ENCODE results near the gene ZNF407. TPM values are rescaled to one million over a fixed set of nuclear protein-coding genes. Genes with fewer than 3 reads are reported as not detected.

The ZNF407 gene
- total and polyA plus RNA-seq, 2 experiments from 2014 or later: 2.1 to 10.4 TPM

DNA sequence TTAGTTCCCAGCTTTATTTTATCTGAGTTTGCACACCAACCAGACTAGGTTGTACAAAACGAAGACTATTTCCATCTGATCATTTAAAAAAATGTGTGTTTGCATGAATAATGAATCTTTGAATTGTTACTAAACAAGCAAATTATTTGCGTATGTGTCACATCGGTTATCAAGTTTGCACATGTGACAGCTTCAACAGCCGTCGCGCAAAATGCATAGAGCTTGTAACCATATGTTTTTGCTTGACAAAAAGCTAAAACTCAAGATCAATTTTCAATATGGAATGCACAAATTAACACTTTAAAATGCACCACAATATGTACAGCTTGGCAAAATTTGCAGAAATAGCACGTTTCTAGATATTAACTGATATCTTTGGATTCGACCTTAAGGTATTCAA, 427.2 kb downstream of the ZNF407 start (continued):
- TF ChIP-seq, protein P1, sequence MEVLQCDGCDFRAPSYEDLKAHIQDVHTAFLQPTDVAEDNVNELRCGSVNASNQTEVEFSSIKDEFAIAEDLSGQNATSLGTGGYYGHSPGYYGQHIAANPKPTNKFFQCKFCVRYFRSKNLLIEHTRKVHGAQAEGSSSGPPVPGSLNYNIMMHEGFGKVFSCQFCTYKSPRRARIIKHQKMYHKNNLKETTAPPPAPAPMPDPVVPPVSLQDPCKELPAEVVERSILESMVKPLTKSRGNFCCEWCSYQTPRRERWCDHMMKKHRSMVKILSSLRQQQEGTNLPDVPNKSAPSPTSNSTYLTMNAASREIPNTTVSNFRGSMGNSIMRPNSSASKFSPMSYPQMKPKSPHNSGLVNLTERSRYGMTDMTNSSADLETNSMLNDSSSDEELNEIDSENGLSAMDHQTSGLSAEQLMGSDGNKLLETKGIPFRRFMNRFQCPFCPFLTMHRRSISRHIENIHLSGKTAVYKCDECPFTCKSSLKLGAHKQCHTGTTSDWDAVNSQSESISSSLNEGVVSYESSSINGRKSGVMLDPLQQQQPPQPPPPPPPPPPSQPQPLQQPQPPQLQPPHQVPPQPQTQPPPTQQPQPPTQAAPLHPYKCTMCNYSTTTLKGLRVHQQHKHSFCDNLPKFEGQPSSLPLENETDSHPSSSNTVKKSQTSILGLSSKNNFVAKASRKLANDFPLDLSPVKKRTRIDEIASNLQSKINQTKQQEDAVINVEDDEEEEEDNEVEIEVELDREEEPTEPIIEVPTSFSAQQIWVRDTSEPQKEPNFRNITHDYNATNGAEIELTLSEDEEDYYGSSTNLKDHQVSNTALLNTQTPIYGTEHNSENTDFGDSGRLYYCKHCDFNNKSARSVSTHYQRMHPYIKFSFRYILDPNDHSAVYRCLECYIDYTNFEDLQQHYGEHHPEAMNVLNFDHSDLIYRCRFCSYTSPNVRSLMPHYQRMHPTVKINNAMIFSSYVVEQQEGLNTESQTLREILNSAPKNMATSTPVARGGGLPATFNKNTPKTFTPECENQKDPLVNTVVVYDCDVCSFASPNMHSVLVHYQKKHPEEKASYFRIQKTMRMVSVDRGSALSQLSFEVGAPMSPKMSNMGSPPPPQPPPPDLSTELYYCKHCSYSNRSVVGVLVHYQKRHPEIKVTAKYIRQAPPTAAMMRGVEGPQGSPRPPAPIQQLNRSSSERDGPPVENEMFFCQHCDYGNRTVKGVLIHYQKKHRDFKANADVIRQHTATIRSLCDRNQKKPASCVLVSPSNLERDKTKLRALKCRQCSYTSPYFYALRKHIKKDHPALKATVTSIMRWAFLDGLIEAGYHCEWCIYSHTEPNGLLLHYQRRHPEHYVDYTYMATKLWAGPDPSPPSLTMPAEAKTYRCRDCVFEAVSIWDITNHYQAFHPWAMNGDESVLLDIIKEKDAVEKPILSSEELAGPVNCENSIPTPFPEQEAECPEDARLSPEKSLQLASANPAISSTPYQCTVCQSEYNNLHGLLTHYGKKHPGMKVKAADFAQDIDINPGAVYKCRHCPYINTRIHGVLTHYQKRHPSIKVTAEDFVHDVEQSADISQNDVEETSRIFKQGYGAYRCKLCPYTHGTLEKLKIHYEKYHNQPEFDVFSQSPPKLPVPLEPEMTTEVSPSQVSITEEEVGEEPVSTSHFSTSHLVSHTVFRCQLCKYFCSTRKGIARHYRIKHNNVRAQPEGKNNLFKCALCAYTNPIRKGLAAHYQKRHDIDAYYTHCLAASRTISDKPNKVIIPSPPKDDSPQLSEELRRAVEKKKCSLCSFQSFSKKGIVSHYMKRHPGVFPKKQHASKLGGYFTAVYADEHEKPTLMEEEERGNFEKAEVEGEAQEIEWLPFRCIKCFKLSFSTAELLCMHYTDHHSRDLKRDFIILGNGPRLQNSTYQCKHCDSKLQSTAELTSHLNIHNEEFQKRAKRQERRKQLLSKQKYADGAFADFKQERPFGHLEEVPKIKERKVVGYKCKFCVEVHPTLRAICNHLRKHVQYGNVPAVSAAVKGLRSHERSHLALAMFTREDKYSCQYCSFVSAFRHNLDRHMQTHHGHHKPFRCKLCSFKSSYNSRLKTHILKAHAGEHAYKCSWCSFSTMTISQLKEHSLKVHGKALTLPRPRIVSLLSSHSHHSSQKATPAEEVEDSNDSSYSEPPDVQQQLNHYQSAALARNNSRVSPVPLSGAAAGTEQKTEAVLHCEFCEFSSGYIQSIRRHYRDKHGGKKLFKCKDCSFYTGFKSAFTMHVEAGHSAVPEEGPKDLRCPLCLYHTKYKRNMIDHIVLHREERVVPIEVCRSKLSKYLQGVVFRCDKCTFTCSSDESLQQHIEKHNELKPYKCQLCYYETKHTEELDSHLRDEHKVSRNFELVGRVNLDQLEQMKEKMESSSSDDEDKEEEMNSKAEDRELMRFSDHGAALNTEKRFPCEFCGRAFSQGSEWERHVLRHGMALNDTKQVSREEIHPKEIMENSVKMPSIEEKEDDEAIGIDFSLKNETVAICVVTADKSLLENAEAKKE (CRISPR knock-in tag; IDR thresholded peaks at IDR 0.05): no peak
- TF ChIP-seq, protein P2, sequence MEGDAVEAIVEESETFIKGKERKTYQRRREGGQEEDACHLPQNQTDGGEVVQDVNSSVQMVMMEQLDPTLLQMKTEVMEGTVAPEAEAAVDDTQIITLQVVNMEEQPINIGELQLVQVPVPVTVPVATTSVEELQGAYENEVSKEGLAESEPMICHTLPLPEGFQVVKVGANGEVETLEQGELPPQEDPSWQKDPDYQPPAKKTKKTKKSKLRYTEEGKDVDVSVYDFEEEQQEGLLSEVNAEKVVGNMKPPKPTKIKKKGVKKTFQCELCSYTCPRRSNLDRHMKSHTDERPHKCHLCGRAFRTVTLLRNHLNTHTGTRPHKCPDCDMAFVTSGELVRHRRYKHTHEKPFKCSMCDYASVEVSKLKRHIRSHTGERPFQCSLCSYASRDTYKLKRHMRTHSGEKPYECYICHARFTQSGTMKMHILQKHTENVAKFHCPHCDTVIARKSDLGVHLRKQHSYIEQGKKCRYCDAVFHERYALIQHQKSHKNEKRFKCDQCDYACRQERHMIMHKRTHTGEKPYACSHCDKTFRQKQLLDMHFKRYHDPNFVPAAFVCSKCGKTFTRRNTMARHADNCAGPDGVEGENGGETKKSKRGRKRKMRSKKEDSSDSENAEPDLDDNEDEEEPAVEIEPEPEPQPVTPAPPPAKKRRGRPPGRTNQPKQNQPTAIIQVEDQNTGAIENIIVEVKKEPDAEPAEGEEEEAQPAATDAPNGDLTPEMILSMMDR (conservative IDR thresholded peaks at IDR 0.05; ENCODE audit: low read depth in 2 of 2): no peak
- TF ChIP-seq CREB1 (CRISPR knock-in tag; IDR thresholded peaks at IDR 0.05; ENCODE audit: low read depth) (no peak), POLR2AphosphoS5 (IDR thresholded peaks at IDR 0.05; ENCODE audit: low read depth) (no peak)

DNA sequence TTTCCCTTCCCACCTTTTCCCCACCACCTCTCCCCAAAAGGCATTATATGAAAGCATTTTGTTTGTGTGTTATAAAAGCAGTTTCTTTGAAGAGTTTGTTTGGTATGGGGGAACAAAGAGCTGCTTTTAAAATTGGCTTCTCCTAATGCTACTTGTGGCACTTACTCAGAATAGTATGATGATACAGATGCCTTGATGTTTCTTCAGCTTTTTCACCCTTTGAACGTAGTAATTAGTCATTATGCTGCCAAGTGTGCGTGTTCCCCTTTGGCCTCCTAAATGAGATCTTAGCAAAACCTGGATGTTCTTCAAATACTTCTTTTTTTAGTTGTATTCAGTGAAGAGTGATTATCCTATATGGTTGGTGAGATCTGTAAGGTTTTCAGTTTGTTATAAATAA, 427.9 kb downstream of the ZNF407 start:
- no peak overlapping the region for H3K4me3 Mint-ChIP-seq
- Histone ChIP-seq H3K4me1 (ENCODE audit: insufficient read depth) (peaks cover under 1% of the 10 kb centered on the region; the same call in 1 of the 2 replicates), H3K27me3 (ENCODE audit: insufficient read depth) (no peaks in the 10 kb centered on the region), H2AFZ (no peak overlapping the region), H3K4me3 (no peak overlapping the region), H3K79me2 (replicated peaks; ENCODE audit: insufficient read depth) (no peaks in the 10 kb centered on the region), H3K36me3 (ENCODE audit: insufficient read depth) (no peaks in the 10 kb centered on the region), H3F3A (replicated peaks; ENCODE audit: low read depth) (no peaks in the 10 kb centered on the region), H3K9me2 (ENCODE audit: insufficient read depth) (no peaks in the 10 kb centered on the region), H3K4me2 (no peak overlapping the region), H3K27ac (ENCODE audit: low read depth) (no peak overlapping the region), H4K20me1 (replicated peaks; ENCODE audit: insufficient read depth) (no peaks in the 10 kb centered on the region; the same call in 1 of the 2 replicates)
- no peak for ATAC-seq
- no peaks in the 10 kb centered on the region; the same call in 2 of the 3 replicates for H3K9me3 Mint-ChIP-seq
- peaks cover 9% of the 10 kb centered on the region for H3K4me1 Mint-ChIP-seq
- H3K27me3 Mint-ChIP-seq (ENCODE audit: insufficient read depth, low read depth, poor library complexity): no peaks in the 10 kb centered on the region
- no peak for DNase-seq (ENCODE audit: low spot score)
- no peaks in the 10 kb centered on the region for H3K36me3 Mint-ChIP-seq (ENCODE audit: low read depth)
- H3K27ac Mint-ChIP-seq: no peak overlapping the region
- TF ChIP-seq, protein P2 (conservative IDR thresholded peaks at IDR 0.05; ENCODE audit: low read depth in 2 of 2): no peak
- TF ChIP-seq EZH2phosphoT487 (IDR thresholded peaks at IDR 0.05; ENCODE audit: unreplicated experiment) (no peak), ZNF331 (CRISPR knock-in tag; IDR thresholded peaks at IDR 0.05; ENCODE audit: low read depth) (no peak)
